Measurements from ENCODE around the gene GNRHR.
A peak's percentile ranks its signal among the peaks of the same experiment; 100 is the strongest.
"Not testable (repeated sequence)": the region's sequence is repeated elsewhere in the genome, so short reads cannot be mapped to it uniquely, and the experiment has no call there.

Gene GNRHR

GRCh38 chr4:67754288-67754687 lies at the start of gene GNRHR:
TSS of gene GNRHR (minus strand) at chr4:67754388. CDS start at chr4:67754335, 53 bp downstream.
- H3K27ac Mint-ChIP-seq = no peak within 1 kb of the TSS
- no peaks in the 10 kb centered on the region for H3K4me1 Mint-ChIP-seq
- no peaks in the 10 kb centered on the region for H3K36me3 Mint-ChIP-seq
- no peaks in the 10 kb centered on the region for H3K27me3 Mint-ChIP-seq
- CTCF ChIA-PET = no interaction called here
- no peak within 1 kb of the TSS for H3K4me3 Mint-ChIP-seq
- DNase-seq = no peak
- no peaks in the 10 kb centered on the region for H3K9me3 Mint-ChIP-seq

GRCh38 chr4:67796810-67797209 lies 42.6 kb upstream of the GNRHR start:
- CTCF ChIA-PET = no interaction called here
- H3K27me3 Mint-ChIP-seq = no peaks in the 10 kb centered on the region
- no peaks in the 10 kb centered on the region for H3K36me3 Mint-ChIP-seq
- H3K4me3 Mint-ChIP-seq = no peak overlapping the region
- H3K9me3 Mint-ChIP-seq = no peaks in the 10 kb centered on the region
- H3K4me1 Mint-ChIP-seq = no peaks in the 10 kb centered on the region
- no peak overlapping the region for H3K27ac Mint-ChIP-seq
- DNase-seq = no peak

GRCh38 chr4:67790721-67791120 lies 36.5 kb upstream of the GNRHR start:
- peaks cover 1% of the 10 kb centered on the region for H3K36me3 Mint-ChIP-seq
- CTCF ChIA-PET = no interaction called here
- H3K27me3 Mint-ChIP-seq = no peaks in the 10 kb centered on the region
- DNase-seq = no peak
- H3K4me3 Mint-ChIP-seq = no peak overlapping the region
- no peak overlapping the region for H3K27ac Mint-ChIP-seq
- no peaks in the 10 kb centered on the region for H3K9me3 Mint-ChIP-seq
- no peaks in the 10 kb centered on the region for H3K4me1 Mint-ChIP-seq

- H3K27ac Mint-ChIP-seq = no peak overlapping the region
- H3K4me1 Mint-ChIP-seq = no peaks in the 10 kb centered on the region
- peaks cover 1% of the 10 kb centered on the region for H3K36me3 Mint-ChIP-seq
- CTCF ChIA-PET = no interaction called here
- no peak for DNase-seq
- no peaks in the 10 kb centered on the region for H3K27me3 Mint-ChIP-seq
- no peaks in the 10 kb centered on the region for H3K9me3 Mint-ChIP-seq
- no peak overlapping the region for H3K4me3 Mint-ChIP-seq
Measured at GRCh38 chr4:67787311-67787710, 33.1 kb upstream of the GNRHR start.

- Mint-ChIP-seq H3K27ac (no peak overlapping the region), H3K4me1 (no peaks in the 10 kb centered on the region), H3K27me3 (no peaks in the 10 kb centered on the region), H3K9me3 (no peaks in the 10 kb centered on the region), H3K4me3 (no peak overlapping the region), H3K36me3 (peaks cover 1% of the 10 kb centered on the region)
- CTCF ChIA-PET = interaction anchor here (0.6 kb wide), 1 partner anchor 541 kb away, joined by 3 read pairs; no protein-coding TSS in a partner anchor
- DNase-seq = no peak
Measured at GRCh38 chr4:67785528-67785927, 31.3 kb upstream of the GNRHR start.

- no peaks in the 10 kb centered on the region for H3K9me3 Mint-ChIP-seq
- H3K4me3 Mint-ChIP-seq = no peak overlapping the region
- no peak for DNase-seq
- no peaks in the 10 kb centered on the region for H3K4me1 Mint-ChIP-seq
- no peak overlapping the region for H3K27ac Mint-ChIP-seq
- no peaks in the 10 kb centered on the region for H3K27me3 Mint-ChIP-seq
- H3K36me3 Mint-ChIP-seq = no peaks in the 10 kb centered on the region
- CTCF ChIA-PET = no interaction called here
Measured at GRCh38 chr4:67779631-67780030, 25.4 kb upstream of the GNRHR start.

GRCh38 chr4:67776746-67777145 lies 22.6 kb upstream of the GNRHR start:
- CTCF ChIA-PET = no interaction called here
- Mint-ChIP-seq H3K9me3 (no peaks in the 10 kb centered on the region), H3K27me3 (no peaks in the 10 kb centered on the region), H3K36me3 (no peaks in the 10 kb centered on the region), H3K4me3 (no peak overlapping the region), H3K27ac (no peak overlapping the region), H3K4me1 (no peaks in the 10 kb centered on the region)
- DNase-seq = no peak

GRCh38 chr4:67770422-67770821 lies 16.2 kb upstream of the GNRHR start:
- no peaks in the 10 kb centered on the region for H3K27me3 Mint-ChIP-seq
- H3K27ac Mint-ChIP-seq = no peak overlapping the region
- H3K36me3 Mint-ChIP-seq = no peaks in the 10 kb centered on the region
- H3K4me3 Mint-ChIP-seq = no peak overlapping the region
- CTCF ChIA-PET = interaction anchor here (1.9 kb wide), 1 partner anchor 24 kb away, joined by 4 read pairs; no protein-coding TSS in a partner anchor
- H3K9me3 Mint-ChIP-seq = no peaks in the 10 kb centered on the region
- DNase-seq = no peak
- H3K4me1 Mint-ChIP-seq = no peaks in the 10 kb centered on the region

- Mint-ChIP-seq H3K4me3 (no peak overlapping the region), H3K27me3 (no peaks in the 10 kb centered on the region), H3K4me1 (peaks cover 5% of the 10 kb centered on the region), H3K36me3 (no peaks in the 10 kb centered on the region), H3K9me3 (no peaks in the 10 kb centered on the region), H3K27ac (no peak overlapping the region)
- DNase-seq = no peak
- CTCF ChIA-PET = interaction anchor here (4.0 kb wide), 1 partner anchor 20 kb away, joined by 15 read pairs; no protein-coding TSS in a partner anchor
Measured at GRCh38 chr4:67765928-67766327, 11.7 kb upstream of the GNRHR start.

GRCh38 chr4:67765401-67765800 lies 11.2 kb upstream of the GNRHR start:
- H3K36me3 Mint-ChIP-seq = no peaks in the 10 kb centered on the region
- CTCF ChIA-PET = interaction anchor here (1.0 to 4.0 kb wide), 2 partner anchors 20 to 145 kb away, joined by 3 to 15 read pairs; no protein-coding TSS in a partner anchor

GRCh38 chr4:67764183-67764582 lies 10.0 kb upstream of the GNRHR start:
- Mint-ChIP-seq H3K4me1 (peaks cover 5% of the 10 kb centered on the region), H3K36me3 (no peaks in the 10 kb centered on the region), H3K27me3 (no peaks in the 10 kb centered on the region), H3K4me3 (no peak overlapping the region), H3K27ac (no peak overlapping the region), H3K9me3 (no peaks in the 10 kb centered on the region)
- CTCF ChIA-PET = interaction anchor here (4.0 kb wide), 1 partner anchor 18 kb away, joined by 15 read pairs; no protein-coding TSS in a partner anchor
- DNase-seq = no peak

More at GRCh38 chr4:67765401-67765800, 11.2 kb upstream of the GNRHR start:
- H3K27ac Mint-ChIP-seq = no peak overlapping the region
- H3K4me3 Mint-ChIP-seq = no peak overlapping the region
- no peaks in the 10 kb centered on the region for H3K9me3 Mint-ChIP-seq
- H3K4me1 Mint-ChIP-seq = peaks cover 5% of the 10 kb centered on the region
- no peak for DNase-seq
- no peaks in the 10 kb centered on the region for H3K27me3 Mint-ChIP-seq

- DNase-seq = peak; percentile 30
- CTCF ChIA-PET = interaction anchor here (1.0 kb wide), 1 partner anchor 204 kb away, joined by 3 read pairs; the partner anchor contains the start of gene STAP1
- H3K9me3 Mint-ChIP-seq = no peaks in the 10 kb centered on the region
- no peaks in the 10 kb centered on the region for H3K27me3 Mint-ChIP-seq
- no peak overlapping the region for H3K4me3 Mint-ChIP-seq
- H3K27ac Mint-ChIP-seq = peak overlapping the region; percentile 80
- peaks cover 5% of the 10 kb centered on the region for H3K4me1 Mint-ChIP-seq
- H3K36me3 Mint-ChIP-seq = no peaks in the 10 kb centered on the region
Measured at GRCh38 chr4:67762086-67762485, 7.9 kb upstream of the GNRHR start.

GRCh38 chr4:67756991-67757390 lies 2.8 kb upstream of the GNRHR start:
- not testable (repeated sequence) for H3K36me3 Mint-ChIP-seq, H3K27ac Mint-ChIP-seq, H3K9me3 Mint-ChIP-seq, H3K27me3 Mint-ChIP-seq, DNase-seq, H3K4me3 Mint-ChIP-seq, H3K4me1 Mint-ChIP-seq
- CTCF ChIA-PET = interaction anchor here (1.3 to 1.4 kb wide), 2 partner anchors 8 to 10 kb away, joined by 4 to 5 read pairs; no protein-coding TSS in a partner anchor

GRCh38 chr4:67755974-67756373 lies 1.8 kb upstream of the GNRHR start:
- no peak for DNase-seq
- no peak overlapping the region for H3K27ac Mint-ChIP-seq
- H3K9me3 Mint-ChIP-seq = no peaks in the 10 kb centered on the region
- H3K27me3 Mint-ChIP-seq = no peaks in the 10 kb centered on the region
- H3K4me3 Mint-ChIP-seq = no peak overlapping the region
- CTCF ChIA-PET = interaction anchor here (0.6 to 0.8 kb wide), 2 partner anchors 12 to 24 kb away, joined by 3 read pairs; no protein-coding TSS in a partner anchor
- no peaks in the 10 kb centered on the region for H3K4me1 Mint-ChIP-seq
- no peaks in the 10 kb centered on the region for H3K36me3 Mint-ChIP-seq

GRCh38 chr4:67751260-67751659 lies 2.9 kb downstream of the GNRHR start:
- CTCF ChIA-PET = no interaction called here
- DNase-seq = no peak
- Mint-ChIP-seq H3K4me3 (no peak overlapping the region), H3K4me1 (peaks cover 2% of the 10 kb centered on the region), H3K9me3 (no peaks in the 10 kb centered on the region), H3K36me3 (no peaks in the 10 kb centered on the region), H3K27me3 (no peaks in the 10 kb centered on the region), H3K27ac (no peak overlapping the region)

Data from activated naive CD4-positive, alpha-beta T cell treated with anti-CD3 and anti-CD28 coated beads, Interleukin-2, amount 10 ng/mL, durations not matched to agents 7 days and 5 days (primary cell).